ENCODE measurements around the gene FOXN1. TPM values are rescaled to one million over a fixed set of nuclear protein-coding genes. Genes with fewer than 3 reads are reported as not detected.

Gene FOXN1
- total RNA-seq, 2 donors from 2014 or later, result not detected

GRCh38 chr17:28544402-28545140 is 38.4 kb downstream of the FOXN1 start:
- no peak overlapping the region for H3K4me3 Mint-ChIP-seq
- TF ChIP-seq, protein P1, sequence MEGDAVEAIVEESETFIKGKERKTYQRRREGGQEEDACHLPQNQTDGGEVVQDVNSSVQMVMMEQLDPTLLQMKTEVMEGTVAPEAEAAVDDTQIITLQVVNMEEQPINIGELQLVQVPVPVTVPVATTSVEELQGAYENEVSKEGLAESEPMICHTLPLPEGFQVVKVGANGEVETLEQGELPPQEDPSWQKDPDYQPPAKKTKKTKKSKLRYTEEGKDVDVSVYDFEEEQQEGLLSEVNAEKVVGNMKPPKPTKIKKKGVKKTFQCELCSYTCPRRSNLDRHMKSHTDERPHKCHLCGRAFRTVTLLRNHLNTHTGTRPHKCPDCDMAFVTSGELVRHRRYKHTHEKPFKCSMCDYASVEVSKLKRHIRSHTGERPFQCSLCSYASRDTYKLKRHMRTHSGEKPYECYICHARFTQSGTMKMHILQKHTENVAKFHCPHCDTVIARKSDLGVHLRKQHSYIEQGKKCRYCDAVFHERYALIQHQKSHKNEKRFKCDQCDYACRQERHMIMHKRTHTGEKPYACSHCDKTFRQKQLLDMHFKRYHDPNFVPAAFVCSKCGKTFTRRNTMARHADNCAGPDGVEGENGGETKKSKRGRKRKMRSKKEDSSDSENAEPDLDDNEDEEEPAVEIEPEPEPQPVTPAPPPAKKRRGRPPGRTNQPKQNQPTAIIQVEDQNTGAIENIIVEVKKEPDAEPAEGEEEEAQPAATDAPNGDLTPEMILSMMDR (conservative IDR thresholded peaks at IDR 0.05), result no peak
- H3K4me1 ChIP-seq (ENCODE audit: control insufficient read depth, insufficient read depth, low read length), result peaks cover 3% of the 10 kb centered on the region
- 85 to 100% methylated on average over 2 to 4 of the region's 4 CpGs for WGBS, 2 experiments (ENCODE audit: insufficient coverage in 1 of 2, insufficient read length in 1 of 2)
- H3K4me3 ChIP-seq (ENCODE audit: low read length), result no peak overlapping the region
- no peaks in the 10 kb centered on the region for H3K27me3 Mint-ChIP-seq (ENCODE audit: insufficient read depth)
- H3K27ac ChIP-seq (ENCODE audit: low read depth, low read length), result no peak overlapping the region
- no peak overlapping the region for H3K9ac ChIP-seq (ENCODE audit: extremely low read depth, low read length, poor library complexity, severe bottlenecking)
- no peaks in the 10 kb centered on the region for H3K36me3 ChIP-seq (ENCODE audit: control insufficient read depth, insufficient read depth, low read length)
- peak; percentile 57 for DNase-seq
- no peaks in the 10 kb centered on the region for H3K9me3 Mint-ChIP-seq
- H3K27ac Mint-ChIP-seq, result no peak overlapping the region
- no peaks in the 10 kb centered on the region for H3K27me3 ChIP-seq (ENCODE audit: control insufficient read depth, insufficient read depth, low read length, poor library complexity, severe bottlenecking)
- peaks cover 6% of the 10 kb centered on the region for H3K36me3 Mint-ChIP-seq (ENCODE audit: low read depth)
- peaks cover 17% of the 10 kb centered on the region for H3K4me1 Mint-ChIP-seq
- H3K9me3 ChIP-seq (ENCODE audit: control insufficient read depth, low read length), result no peaks in the 10 kb centered on the region

DNA sequence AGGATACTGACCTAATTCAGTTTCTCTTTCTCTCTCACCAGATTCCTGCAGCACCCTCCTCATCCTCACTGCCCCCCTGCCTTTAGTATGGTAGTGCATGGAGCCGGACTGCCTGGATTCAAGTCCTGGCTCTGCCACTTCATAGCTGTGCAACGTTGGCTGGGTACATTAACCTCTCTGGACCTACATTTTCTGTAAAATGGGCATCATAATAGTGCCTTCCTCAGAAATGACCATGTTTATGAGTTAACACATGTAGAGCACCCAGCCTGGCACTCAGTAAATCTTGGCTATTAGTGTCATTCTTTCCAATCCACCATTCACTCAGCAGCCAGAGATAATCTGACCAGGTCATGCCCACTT is 39.0 kb downstream of the FOXN1 start:
- Mint-ChIP-seq H3K9me3 (no peaks in the 10 kb centered on the region), H3K4me3 (no peak overlapping the region), H3K36me3 (ENCODE audit: low read depth) (peaks cover 6% of the 10 kb centered on the region), H3K27me3 (ENCODE audit: insufficient read depth) (no peaks in the 10 kb centered on the region), H3K4me1 (peaks cover 17% of the 10 kb centered on the region), H3K27ac (no peak overlapping the region)
- TF ChIP-seq, protein P1 (conservative IDR thresholded peaks at IDR 0.05), result no peak
- H3K27ac ChIP-seq (ENCODE audit: low read depth, low read length), result no peak overlapping the region
- peaks cover 4% of the 10 kb centered on the region for H3K4me1 ChIP-seq (ENCODE audit: control insufficient read depth, insufficient read depth, low read length)
- H3K9me3 ChIP-seq (ENCODE audit: control insufficient read depth, low read length), result no peaks in the 10 kb centered on the region
- 82 to 92% methylated on average over 2 of the region's 2 CpGs for WGBS, 2 experiments (ENCODE audit: insufficient coverage in 1 of 2, insufficient read length in 1 of 2)
- DNase-seq, result no peak
- H3K27me3 ChIP-seq (ENCODE audit: control insufficient read depth, insufficient read depth, low read length, poor library complexity, severe bottlenecking), result no peaks in the 10 kb centered on the region
- H3K4me3 ChIP-seq (ENCODE audit: low read length), result no peak overlapping the region
- H3K9ac ChIP-seq (ENCODE audit: extremely low read depth, low read length, poor library complexity, severe bottlenecking), result no peak overlapping the region
- H3K36me3 ChIP-seq (ENCODE audit: control insufficient read depth, insufficient read depth, low read length), result no peaks in the 10 kb centered on the region

DNA sequence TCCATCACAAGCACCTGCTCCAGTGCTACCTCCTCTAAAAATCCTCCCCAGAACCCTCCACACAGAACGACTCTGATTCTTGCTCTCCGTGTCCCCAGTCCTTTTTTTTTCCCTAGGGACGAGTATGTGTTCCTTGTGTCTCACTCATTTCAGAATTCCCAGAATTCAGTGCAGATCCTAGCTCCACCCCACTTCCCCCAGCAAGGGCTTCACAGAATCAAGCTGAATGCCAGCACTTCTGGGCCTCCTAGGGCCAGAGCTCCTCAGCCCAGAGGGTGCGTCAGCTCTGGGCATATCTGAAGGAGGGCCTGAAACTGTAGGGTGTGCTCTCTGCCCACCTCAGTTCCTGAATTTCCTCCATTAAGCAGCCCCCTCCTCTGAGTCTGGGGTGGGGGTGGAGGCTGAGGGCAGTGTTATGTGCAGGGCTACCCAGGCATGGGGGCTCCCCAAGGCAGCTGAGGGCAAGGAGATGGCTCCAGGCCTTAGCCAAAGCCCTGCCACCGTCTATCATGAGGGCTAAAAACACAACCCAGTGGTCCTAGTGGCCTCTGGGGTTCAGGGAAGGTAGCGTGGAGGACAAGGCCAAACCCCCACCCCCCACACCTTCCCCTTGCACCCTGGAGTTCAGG is 39.8 kb downstream of the FOXN1 start:
- H3K4me3 Mint-ChIP-seq, result no peak overlapping the region
- peak; percentile 52 for DNase-seq
- 86 to 93% methylated on average over 4 to 6 of the region's 6 CpGs for WGBS, 2 experiments (ENCODE audit: insufficient coverage in 1 of 2, insufficient read length in 1 of 2)

More for the DNA sequence above, 39.8 kb downstream of the FOXN1 start:
- H3K27me3 ChIP-seq (ENCODE audit: control insufficient read depth, insufficient read depth, low read length, poor library complexity, severe bottlenecking), result no peaks in the 10 kb centered on the region
- H3K27ac Mint-ChIP-seq, result no peak overlapping the region
- H3K9ac ChIP-seq (ENCODE audit: extremely low read depth, low read length, poor library complexity, severe bottlenecking), result no peak overlapping the region
- no peak overlapping the region for H3K27ac ChIP-seq (ENCODE audit: low read depth, low read length)
- H3K4me1 Mint-ChIP-seq, result peaks cover 17% of the 10 kb centered on the region
- H3K9me3 Mint-ChIP-seq, result no peaks in the 10 kb centered on the region
- no peaks in the 10 kb centered on the region for H3K36me3 ChIP-seq (ENCODE audit: control insufficient read depth, insufficient read depth, low read length)
- H3K4me3 ChIP-seq (ENCODE audit: low read length), result no peak overlapping the region
- H3K27me3 Mint-ChIP-seq (ENCODE audit: insufficient read depth), result no peaks in the 10 kb centered on the region
- peaks cover 4% of the 10 kb centered on the region for H3K4me1 ChIP-seq (ENCODE audit: control insufficient read depth, insufficient read depth, low read length)
- peaks cover 6% of the 10 kb centered on the region for H3K36me3 Mint-ChIP-seq (ENCODE audit: low read depth)
- TF ChIP-seq, protein P1 (conservative IDR thresholded peaks at IDR 0.05), result no peak
- H3K9me3 ChIP-seq (ENCODE audit: control insufficient read depth, low read length), result no peaks in the 10 kb centered on the region
